ENCODE data around the gene MMS19.

The MMS19 gene

DNA sequence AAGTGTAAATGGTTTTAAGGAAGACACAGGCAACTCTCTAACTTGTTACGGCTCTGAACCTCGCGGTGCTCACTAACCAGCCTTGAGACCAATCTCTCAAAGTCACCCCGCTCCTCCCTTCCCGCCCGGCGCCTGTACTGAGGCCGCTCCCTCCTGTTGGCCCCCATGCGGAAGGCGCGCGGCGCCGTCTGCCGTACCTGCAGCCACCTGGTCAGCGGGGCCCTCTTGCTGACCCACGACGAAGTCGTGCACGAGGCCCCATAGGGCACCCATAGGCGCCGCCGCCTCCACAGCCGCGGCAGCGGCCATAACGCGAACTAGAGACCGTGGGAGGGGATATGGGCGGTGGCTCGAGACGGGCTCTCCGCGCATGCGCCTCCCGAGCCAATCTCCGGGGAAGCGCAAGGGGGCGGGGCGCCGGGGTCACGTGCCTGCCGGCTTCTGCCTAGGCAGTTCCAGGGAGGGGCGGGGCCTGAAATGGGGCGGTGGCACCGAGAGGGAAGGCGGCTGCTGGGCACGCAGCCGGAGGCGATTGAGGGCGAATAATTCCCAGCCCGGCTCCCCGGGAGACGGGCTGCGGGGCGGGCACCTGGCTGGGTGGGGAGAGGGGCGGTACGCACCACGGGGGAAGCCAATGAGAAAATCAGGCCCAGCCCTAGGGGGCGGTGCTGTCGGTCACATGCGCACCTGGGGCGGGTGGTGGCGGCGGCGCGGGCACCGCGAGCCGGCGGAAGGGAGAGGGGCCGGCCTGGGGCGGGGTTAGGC lies at the start of gene MMS19:
Gene MMS19, minus strand, starts transcription at position 347 of the 765 bp plus-strand sequence. Its CDS starts 38 bp downstream, at position 309.
- Histone ChIP-seq H3K27ac (ENCODE audit: low read depth, low read length) (peak within 1 kb of the TSS; percentile 67), H3K9me2 (replicated peaks; ENCODE audit: insufficient read depth, low read length) (no peaks in the 10 kb centered on the region), H3K27me3 (ENCODE audit: low read length) (no peaks in the 10 kb centered on the region), H3K4me3 (ENCODE audit: insufficient read depth, low read length, poor library complexity, severe bottlenecking) (peak within 1 kb of the TSS; percentile 63), H4K20me1 (ENCODE audit: low read depth, low read length) (peaks cover 9% of the 10 kb centered on the region; the same call in 1 of the 2 replicates), H3K4me2 (ENCODE audit: low read depth, low read length, poor library complexity, severe bottlenecking) (peak within 1 kb of the TSS; percentile 100), H3F3A (ENCODE audit: insufficient read depth) (no peaks in the 10 kb centered on the region), H3K9me3 (ENCODE audit: insufficient read depth, low read length) (no peaks in the 10 kb centered on the region), H2AFZ (ENCODE audit: low read depth, low read length, severe bottlenecking) (peak within 1 kb of the TSS; percentile 85), H3K79me2 (ENCODE audit: insufficient read depth, low read length) (peaks cover 48% of the 10 kb centered on the region), H3K36me3 (ENCODE audit: low read length) (no peaks in the 10 kb centered on the region), H3K9ac (ENCODE audit: low read length) (peak within 1 kb of the TSS; percentile 80)
- no peak for TF ChIP-seq EZH2phosphoT487 (conservative IDR thresholded peaks at IDR 0.05; ENCODE audit: low read length)
- TF ChIP-seq, protein P1, sequence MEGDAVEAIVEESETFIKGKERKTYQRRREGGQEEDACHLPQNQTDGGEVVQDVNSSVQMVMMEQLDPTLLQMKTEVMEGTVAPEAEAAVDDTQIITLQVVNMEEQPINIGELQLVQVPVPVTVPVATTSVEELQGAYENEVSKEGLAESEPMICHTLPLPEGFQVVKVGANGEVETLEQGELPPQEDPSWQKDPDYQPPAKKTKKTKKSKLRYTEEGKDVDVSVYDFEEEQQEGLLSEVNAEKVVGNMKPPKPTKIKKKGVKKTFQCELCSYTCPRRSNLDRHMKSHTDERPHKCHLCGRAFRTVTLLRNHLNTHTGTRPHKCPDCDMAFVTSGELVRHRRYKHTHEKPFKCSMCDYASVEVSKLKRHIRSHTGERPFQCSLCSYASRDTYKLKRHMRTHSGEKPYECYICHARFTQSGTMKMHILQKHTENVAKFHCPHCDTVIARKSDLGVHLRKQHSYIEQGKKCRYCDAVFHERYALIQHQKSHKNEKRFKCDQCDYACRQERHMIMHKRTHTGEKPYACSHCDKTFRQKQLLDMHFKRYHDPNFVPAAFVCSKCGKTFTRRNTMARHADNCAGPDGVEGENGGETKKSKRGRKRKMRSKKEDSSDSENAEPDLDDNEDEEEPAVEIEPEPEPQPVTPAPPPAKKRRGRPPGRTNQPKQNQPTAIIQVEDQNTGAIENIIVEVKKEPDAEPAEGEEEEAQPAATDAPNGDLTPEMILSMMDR (IDR thresholded peaks at IDR 0.05; ENCODE audit: insufficient read depth, low read length, poor library complexity, severe bottlenecking), result no peak

- Histone ChIP-seq H3K9ac (ENCODE audit: low read length) (no peak overlapping the region), H3K4me2 (ENCODE audit: low read depth, low read length, poor library complexity, severe bottlenecking) (no peak overlapping the region), H3K4me3 (ENCODE audit: insufficient read depth, low read length, poor library complexity, severe bottlenecking) (no peak overlapping the region), H4K20me1 (ENCODE audit: low read depth, low read length) (no peaks in the 10 kb centered on the region), H2AFZ (ENCODE audit: low read depth, low read length, severe bottlenecking) (no peak overlapping the region), H3K27ac (ENCODE audit: low read depth, low read length) (no peak overlapping the region), H3K27me3 (ENCODE audit: low read length) (no peaks in the 10 kb centered on the region), H3K36me3 (ENCODE audit: low read length) (no peaks in the 10 kb centered on the region), H3K9me2 (replicated peaks; ENCODE audit: insufficient read depth, low read length) (no peaks in the 10 kb centered on the region), H3K79me2 (ENCODE audit: insufficient read depth, low read length) (no peaks in the 10 kb centered on the region), H3F3A (ENCODE audit: insufficient read depth) (no peaks in the 10 kb centered on the region), H3K9me3 (ENCODE audit: insufficient read depth, low read length) (no peaks in the 10 kb centered on the region)
- TF ChIP-seq, protein P1 (IDR thresholded peaks at IDR 0.05; ENCODE audit: insufficient read depth, low read length, poor library complexity, severe bottlenecking), result no peak
- TF ChIP-seq EZH2phosphoT487 (conservative IDR thresholded peaks at IDR 0.05; ENCODE audit: low read length), result no peak
These were observed 49.7 kb upstream of the MMS19 start for GRCh38 chr10:97547962-97548361.

GRCh38 chr10:97547271-97547600 lies 49.0 kb upstream of the MMS19 start:
- no peaks in the 10 kb centered on the region for H3K27me3 ChIP-seq (ENCODE audit: low read length)
- no peak overlapping the region for H3K4me2 ChIP-seq (ENCODE audit: low read depth, low read length, poor library complexity, severe bottlenecking)
- no peak overlapping the region for H3K9ac ChIP-seq (ENCODE audit: low read length)
- no peak overlapping the region for H3K27ac ChIP-seq (ENCODE audit: low read depth, low read length)
- no peak overlapping the region for H2AFZ ChIP-seq (ENCODE audit: low read depth, low read length, severe bottlenecking)
- no peaks in the 10 kb centered on the region for H4K20me1 ChIP-seq (ENCODE audit: low read depth, low read length)
- no peak overlapping the region for H3K4me3 ChIP-seq (ENCODE audit: insufficient read depth, low read length, poor library complexity, severe bottlenecking)
- H3K9me3 ChIP-seq (ENCODE audit: insufficient read depth, low read length), result no peaks in the 10 kb centered on the region
- TF ChIP-seq, protein P1 (IDR thresholded peaks at IDR 0.05; ENCODE audit: insufficient read depth, low read length, poor library complexity, severe bottlenecking), result no peak
- no peak for TF ChIP-seq EZH2phosphoT487 (conservative IDR thresholded peaks at IDR 0.05; ENCODE audit: low read length)
- no peaks in the 10 kb centered on the region for H3K36me3 ChIP-seq (ENCODE audit: low read length)
- H3K9me2 ChIP-seq (replicated peaks; ENCODE audit: insufficient read depth, low read length), result no peaks in the 10 kb centered on the region
- no peaks in the 10 kb centered on the region for H3K79me2 ChIP-seq (ENCODE audit: insufficient read depth, low read length)
- no peaks in the 10 kb centered on the region for H3F3A ChIP-seq (ENCODE audit: insufficient read depth)

Measured in SU-DHL-6 (cell line).